ENCODE data around the gene PODXL2.

- no peak for TF ChIP-seq BHLHE40 (IDR thresholded peaks at IDR 0.05; ENCODE audit: borderline replicate concordance)
- TF ChIP-seq SP1 (IDR thresholded peaks at IDR 0.05), result no peak
Measured at GRCh38 chr3:127660621-127661251, 31.8 kb downstream of the PODXL2 start.
